Right atrium auricular region (tissue), 2 donors: ENCODE results near the gene STH. TPM values are rescaled to one million over a fixed set of nuclear protein-coding genes. Genes with fewer than 3 reads are reported as not detected.

Source experiments
- DNase-seq: peaks from one replicate; pipeline ENCODE4 v3.0.0-alpha.2; 2019; ENCODE audit warnings: low spot score
- H3K27ac ChIP-seq, 2 donors: fragments of 200-600 bp; sonication (generic); 1 replicate in 1 of 2; 2 replicates in 1 of 2; pipeline ENCODE4 v1.5.1; 2016 to 2019
- H3K27me3 ChIP-seq, 2 donors: fragments of 200-600 bp; sonication (generic); one replicate each; pipeline versions ENCODE4 v1.5.1 to v1.6.0; 2017 to 2019
- H3K36me3 ChIP-seq: fragments of 200-600 bp; sonication (generic); one replicate; pipeline ENCODE4 v1.5.1; 2016
- H3K4me1 ChIP-seq, 2 donors: fragments of 200-600 bp; sonication (generic); one replicate each; pipeline versions ENCODE4 v1.5.1 to v1.6.0; 2017 to 2019
- H3K4me3 ChIP-seq, 2 donors: fragments of 200-600 bp; sonication (generic); 1 replicate in 1 of 2; 2 replicates in 1 of 2; pipeline ENCODE4 v1.5.1; 2017 to 2019; ENCODE audit warnings: mild to moderate bottlenecking in 1 of 2, moderate library complexity in 1 of 2
- H3K9me3 ChIP-seq, 2 donors: fragments of 200-600 bp; sonication (generic); one replicate each; pipeline ENCODE4 v1.5.1; 2019
- total RNA-seq, 2 donors: library from RNA; depleted of rRNA; stranded (reverse); fragments of >200 nt; gene quantifications; one replicate each; pipeline ENCODE4 v1.1.0, GENCODE V29; 2016
- TF ChIP-seq, protein P1 (sequence below), 2 donors: fragments of 200-600 bp; sonication (generic); IDR thresholded peaks; one replicate each; pipeline ENCODE4 v1.5.1; 2019; ENCODE audit warnings: antibody characterized with exemption in 2 of 2

The STH gene
- total RNA-seq, 2 donors from 2014 or later = not detected

DNA sequence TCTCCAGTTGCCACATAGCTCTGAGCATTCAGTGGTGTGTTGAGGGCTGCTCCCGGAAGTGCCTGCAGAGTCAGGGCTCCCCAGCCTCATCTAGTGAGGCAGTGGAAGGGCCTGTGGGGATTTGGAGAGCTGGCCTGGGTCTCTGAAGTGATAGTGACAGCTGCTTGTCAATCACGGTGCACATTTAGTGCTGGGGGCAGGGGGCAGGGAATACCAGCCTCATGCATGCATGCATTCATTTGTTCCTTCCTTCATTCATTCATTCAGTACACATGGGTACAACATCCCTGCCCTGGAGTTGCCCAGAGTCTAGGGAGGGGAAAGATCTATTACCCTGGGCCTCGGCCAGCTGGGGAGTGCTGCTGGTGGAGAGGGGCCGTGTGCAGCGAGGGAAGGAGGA, 11.3 kb upstream of the STH start:
- Histone ChIP-seq H3K36me3 (no peaks in the 10 kb centered on the region), H3K9me3 (no peaks in the 10 kb centered on the region), H3K4me3 (no peak overlapping the region), H3K4me1 (no peaks in the 10 kb centered on the region), H3K27ac (no peak overlapping the region), H3K27me3 (no peaks in the 10 kb centered on the region)
- no peak for DNase-seq
- TF ChIP-seq, protein P1, sequence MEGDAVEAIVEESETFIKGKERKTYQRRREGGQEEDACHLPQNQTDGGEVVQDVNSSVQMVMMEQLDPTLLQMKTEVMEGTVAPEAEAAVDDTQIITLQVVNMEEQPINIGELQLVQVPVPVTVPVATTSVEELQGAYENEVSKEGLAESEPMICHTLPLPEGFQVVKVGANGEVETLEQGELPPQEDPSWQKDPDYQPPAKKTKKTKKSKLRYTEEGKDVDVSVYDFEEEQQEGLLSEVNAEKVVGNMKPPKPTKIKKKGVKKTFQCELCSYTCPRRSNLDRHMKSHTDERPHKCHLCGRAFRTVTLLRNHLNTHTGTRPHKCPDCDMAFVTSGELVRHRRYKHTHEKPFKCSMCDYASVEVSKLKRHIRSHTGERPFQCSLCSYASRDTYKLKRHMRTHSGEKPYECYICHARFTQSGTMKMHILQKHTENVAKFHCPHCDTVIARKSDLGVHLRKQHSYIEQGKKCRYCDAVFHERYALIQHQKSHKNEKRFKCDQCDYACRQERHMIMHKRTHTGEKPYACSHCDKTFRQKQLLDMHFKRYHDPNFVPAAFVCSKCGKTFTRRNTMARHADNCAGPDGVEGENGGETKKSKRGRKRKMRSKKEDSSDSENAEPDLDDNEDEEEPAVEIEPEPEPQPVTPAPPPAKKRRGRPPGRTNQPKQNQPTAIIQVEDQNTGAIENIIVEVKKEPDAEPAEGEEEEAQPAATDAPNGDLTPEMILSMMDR (IDR thresholded peaks at IDR 0.05) = no peak

DNA sequence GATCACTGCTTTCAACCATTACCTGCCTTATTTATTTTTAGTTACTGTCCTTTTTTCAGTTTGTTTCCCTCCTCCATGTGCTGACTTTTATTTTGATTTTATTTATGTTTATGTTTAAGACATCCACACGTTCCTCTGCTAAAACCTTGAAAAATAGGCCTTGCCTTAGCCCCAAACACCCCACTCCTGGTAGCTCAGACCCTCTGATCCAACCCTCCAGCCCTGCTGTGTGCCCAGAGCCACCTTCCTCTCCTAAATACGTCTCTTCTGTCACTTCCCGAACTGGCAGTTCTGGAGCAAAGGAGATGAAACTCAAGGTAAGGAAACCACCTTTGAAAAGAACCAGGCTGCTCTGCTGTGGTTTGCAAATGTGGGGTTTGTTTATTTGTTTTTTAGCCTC, 9.3 kb upstream of the STH start:
- Histone ChIP-seq H3K9me3 (no peaks in the 10 kb centered on the region), H3K27me3 (no peaks in the 10 kb centered on the region), H3K4me1 (no peaks in the 10 kb centered on the region), H3K27ac (no peak overlapping the region), H3K36me3 (no peaks in the 10 kb centered on the region), H3K4me3 (no peak overlapping the region)
- TF ChIP-seq, protein P1 (IDR thresholded peaks at IDR 0.05) = no peak
- no peak for DNase-seq

DNA sequence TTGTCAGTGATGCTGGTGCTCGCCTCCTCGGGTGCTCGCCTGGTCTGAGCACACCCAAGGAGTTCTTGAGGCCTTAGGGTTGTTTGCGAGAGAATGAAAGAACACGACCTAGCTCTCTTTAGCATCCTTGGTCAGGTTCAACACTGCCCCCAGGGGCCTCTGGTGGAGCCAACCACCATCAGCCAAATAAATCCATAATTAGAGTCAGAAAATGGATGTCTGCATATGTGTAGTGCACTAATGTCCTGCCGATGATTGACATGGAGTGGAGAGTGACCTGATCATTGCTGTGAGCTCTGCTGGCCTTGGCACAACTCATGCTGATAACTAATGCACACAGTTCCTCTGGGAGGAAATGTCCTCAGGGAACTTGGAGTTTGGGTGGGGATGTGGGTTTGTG, 8.2 kb upstream of the STH start:
- DNase-seq = no peak
- Histone ChIP-seq H3K36me3 (no peaks in the 10 kb centered on the region), H3K4me3 (no peak overlapping the region)

DNA sequence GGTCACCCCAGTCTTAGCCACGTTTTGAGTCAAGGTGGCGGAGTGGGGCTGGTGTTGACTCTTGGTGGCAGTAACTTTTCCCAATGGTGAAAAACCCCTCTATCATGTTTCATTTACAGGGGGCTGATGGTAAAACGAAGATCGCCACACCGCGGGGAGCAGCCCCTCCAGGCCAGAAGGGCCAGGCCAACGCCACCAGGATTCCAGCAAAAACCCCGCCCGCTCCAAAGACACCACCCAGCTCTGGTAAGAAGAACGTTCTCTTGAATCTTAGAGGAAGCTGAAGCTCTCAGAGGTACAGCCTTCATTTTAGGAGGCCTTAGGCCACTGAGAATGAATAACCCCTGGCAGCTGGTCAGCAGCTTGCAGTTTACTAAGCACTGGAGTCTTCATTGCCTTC, 7.7 kb upstream of the STH start:
- no peaks in the 10 kb centered on the region for H3K36me3 ChIP-seq
- no peak overlapping the region for H3K27ac ChIP-seq
- no peaks in the 10 kb centered on the region for H3K9me3 ChIP-seq
- TF ChIP-seq, protein P1 (IDR thresholded peaks at IDR 0.05) = no peak
- H3K4me1 ChIP-seq = no peaks in the 10 kb centered on the region
- no peak overlapping the region for H3K4me3 ChIP-seq
- no peak for DNase-seq
- H3K27me3 ChIP-seq = no peaks in the 10 kb centered on the region

More for the DNA sequence above, 8.2 kb upstream of the STH start:
- TF ChIP-seq, protein P1 (IDR thresholded peaks at IDR 0.05) = no peak
- H3K27ac ChIP-seq = no peak overlapping the region
- H3K9me3 ChIP-seq = no peaks in the 10 kb centered on the region
- H3K4me1 ChIP-seq = no peaks in the 10 kb centered on the region
- no peaks in the 10 kb centered on the region for H3K27me3 ChIP-seq

DNA sequence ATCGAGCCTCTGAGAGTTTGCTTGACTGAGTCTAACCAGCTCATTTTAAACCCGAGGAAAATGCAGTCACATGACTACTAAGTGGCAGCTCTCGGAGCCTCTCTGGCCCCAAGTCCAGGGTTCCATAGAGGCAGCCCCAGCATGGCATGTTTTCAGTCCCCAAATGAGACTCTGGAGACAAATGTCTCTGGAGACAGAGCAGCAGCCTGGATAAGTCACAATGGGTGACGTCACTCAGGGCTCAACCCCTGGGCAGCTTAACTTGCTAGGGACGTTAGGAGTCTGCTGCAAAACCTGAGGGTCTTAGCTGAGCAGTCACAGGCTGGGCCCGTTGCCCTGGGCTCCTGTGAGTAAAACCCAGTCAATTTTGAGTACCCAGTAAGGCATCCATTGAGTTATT, 6.9 kb upstream of the STH start:
- Histone ChIP-seq H3K27me3 (no peaks in the 10 kb centered on the region), H3K36me3 (no peaks in the 10 kb centered on the region), H3K4me3 (no peak overlapping the region), H3K4me1 (no peaks in the 10 kb centered on the region), H3K27ac (no peak overlapping the region), H3K9me3 (no peaks in the 10 kb centered on the region)
- TF ChIP-seq, protein P1 (IDR thresholded peaks at IDR 0.05) = no peak
- DNase-seq = no peak

DNA sequence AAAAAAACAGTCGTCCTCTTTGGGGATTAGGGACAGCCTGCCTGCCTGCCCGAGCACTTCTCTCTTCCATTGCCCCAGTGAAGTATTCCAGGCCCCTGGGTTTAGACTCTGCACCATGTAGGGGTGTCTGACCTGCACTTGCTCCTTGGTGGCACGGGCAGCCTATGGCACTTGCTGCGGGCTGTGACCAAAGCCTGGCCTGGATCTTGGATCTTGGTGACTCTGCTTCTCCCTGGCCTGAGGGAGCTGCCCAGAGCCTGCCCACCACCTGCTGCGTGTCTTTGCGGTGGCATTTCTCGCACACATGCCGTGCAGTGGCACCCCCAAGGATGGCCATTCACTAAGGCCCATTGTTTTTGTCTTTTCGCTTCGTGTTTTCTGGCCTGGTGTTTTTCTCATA, 6.1 kb upstream of the STH start:
- Histone ChIP-seq H3K36me3 (no peaks in the 10 kb centered on the region), H3K27ac (no peak overlapping the region), H3K9me3 (no peaks in the 10 kb centered on the region), H3K4me3 (no peak overlapping the region), H3K4me1 (no peaks in the 10 kb centered on the region), H3K27me3 (no peaks in the 10 kb centered on the region)
- TF ChIP-seq, protein P1 (IDR thresholded peaks at IDR 0.05) = no peak
- DNase-seq = no peak
